Suppressor macrophage treated with lipopolysaccharide for 4 hours (primary cell): ENCODE measurements around the gene PXT1.

Experiments used
- DNase-seq: peaks from one replicate; pipeline ENCODE4 v3.0.0-alpha.2; 2020

PXT1 gene

DNA sequence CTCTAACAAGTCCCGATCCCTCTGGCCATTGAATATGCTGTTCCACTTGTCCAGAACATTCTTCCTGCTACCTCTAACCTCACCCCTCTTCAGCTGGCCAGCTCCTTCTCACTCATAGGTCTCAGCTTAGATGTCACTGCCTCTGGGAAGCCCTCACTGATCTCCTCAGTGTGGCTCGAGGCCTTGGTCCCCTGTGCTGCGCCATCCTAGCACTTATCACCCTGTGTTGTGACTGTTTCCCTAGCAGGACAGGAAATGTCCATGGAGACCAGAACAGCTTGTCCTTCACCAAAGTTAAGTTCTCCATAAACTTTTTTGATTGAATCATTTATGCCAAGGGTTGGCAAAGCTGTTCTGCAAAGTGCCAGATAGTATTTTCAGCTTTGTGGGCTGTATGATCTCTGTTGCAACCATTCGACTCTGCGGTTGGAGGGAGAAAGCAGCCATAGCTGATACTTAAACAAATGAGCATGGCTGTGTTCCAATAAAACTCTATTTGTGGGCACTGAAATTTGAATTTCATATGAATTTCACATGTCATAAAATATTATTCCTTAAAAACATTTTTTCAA, 99.5 kb downstream of the PXT1 start:
- no peak for DNase-seq

- peak; percentile 82 for DNase-seq
Measured at GRCh38 chr6:36340618-36341454, 101.8 kb downstream of the PXT1 start.
